Omental fat pad (tissue), 4 donors: ENCODE results near the gene SPACA4. TPM values are rescaled to one million over a fixed set of nuclear protein-coding genes. Genes with fewer than 3 reads are reported as not detected.

Source experiments
- ATAC-seq: fragments of 150-250 bp; one replicate; pipeline ENCODE4 v1.9.1; 2016; ENCODE audit warnings: mild to moderate bottlenecking, moderate library complexity; ENCODE audit not compliant: low FRiP score
- DNase-seq: peaks from one replicate; pipeline ENCODE4 v3.0.0-alpha.2; 2019; ENCODE audit warnings: low spot score
- CTCF ChIP-seq, 3 donors: fragments of 450-650 bp; IDR thresholded peaks; one replicate each; pipeline ENCODE4 v1.5.1; 2016 to 2017; ENCODE audit warnings: antibody characterized with exemption in 3 of 3, mild to moderate bottlenecking in 3 of 3, moderate library complexity in 2 of 3
- total RNA-seq, 4 donors: library from RNA; depleted of rRNA; stranded (reverse); fragments of >200 nt; gene quantifications; one replicate each; pipeline ENCODE4 v1.1.0, GENCODE V29; 2016

The SPACA4 gene
- total RNA-seq, 4 donors from 2014 or later: not detected

GRCh38 chr19:48656840-48657474, 50.4 kb downstream of the SPACA4 start:
- DNase-seq: no peak
- TF ChIP-seq CTCF (IDR thresholded peaks at IDR 0.05): no peak
- ATAC-seq: peak; percentile 80

Other genes starting within 250 kb of the SPACA4 start
- 10 to 100 TPM in 1 of 4 donors, 1 to 10 TPM in 3; 2.0 to 11.5 (median 5.1) TPM for gene TMEM143, start 242.8 kb upstream of the SPACA4 start, total RNA-seq
- not detected for gene SYNGR4, start 242.4 kb upstream of the SPACA4 start, total RNA-seq
- gene KDELR1, start 215.2 kb upstream of the SPACA4 start, total RNA-seq: 100 to 1,000 TPM in 1 of 4 donors, 10 to 100 TPM in 3; 72.2 to 102 (median 75.3) TPM
- under 1 TPM; 0.12 to 0.63 (median 0.33) TPM for gene GRIN2D, start 213.1 kb upstream of the SPACA4 start, total RNA-seq
- 10 to 100 TPM; 19.5 to 90.5 (median 31.5) TPM for gene GRWD1, start 160.8 kb upstream of the SPACA4 start, total RNA-seq
- gene KCNJ14, start 151.2 kb upstream of the SPACA4 start, total RNA-seq: 1 to 10 TPM in 2 of 4 donors, under 1 TPM in 2; 0.56 to 2.2 (median 1.1) TPM
- gene CYTH2, start 137.4 kb upstream of the SPACA4 start, total RNA-seq: 10 to 100 TPM; 19.2 to 49.7 (median 26.8) TPM
- gene LMTK3, start 94.9 kb upstream of the SPACA4 start, total RNA-seq: under 1 TPM; 0.12 to 0.47 (median 0.39) TPM
- not detected for gene SULT2B1, start 54.6 kb upstream of the SPACA4 start, total RNA-seq
- gene FAM83E, start 8.3 kb downstream of the SPACA4 start, total RNA-seq: 1 to 10 TPM in 1 of 4 donors, under 1 TPM in 1, not detected in 2; 0.47 to 1.3 TPM
- 1,000 to 10,000 TPM; 1,539 to 2,303 (median 1,904) TPM for gene RPL18, start 12.4 kb downstream of the SPACA4 start, total RNA-seq
- 10 to 100 TPM in 2 of 4 donors, 1 to 10 TPM in 2; 6.0 to 16.2 (median 9.5) TPM for gene SPHK2, start 12.8 kb downstream of the SPACA4 start, total RNA-seq
- 10 to 100 TPM in 1 of 4 donors, 1 to 10 TPM in 3; 2.6 to 12.6 (median 5.2) TPM for gene DBP, start 30.6 kb downstream of the SPACA4 start, total RNA-seq
- 10 to 100 TPM in 1 of 4 donors, 1 to 10 TPM in 3; 1.9 to 12.7 (median 5.7) TPM for gene CA11, start 39.4 kb downstream of the SPACA4 start, total RNA-seq
- gene NTN5, start 66.3 kb downstream of the SPACA4 start, total RNA-seq: under 1 TPM in 1 of 4 donors, not detected in 3; 0.47 TPM
- under 1 TPM in 2 of 4 donors, not detected in 2; 0.24 to 0.28 TPM for gene FUT2, start 89.2 kb downstream of the SPACA4 start, total RNA-seq
- 1 to 10 TPM in 2 of 4 donors, under 1 TPM in 2; 0.36 to 3.0 (median 1.0) TPM for gene MAMSTR, start 113.0 kb downstream of the SPACA4 start, total RNA-seq
- 10 to 100 TPM; 11.3 to 60.8 (median 32.4) TPM for gene RASIP1, start 133.9 kb downstream of the SPACA4 start, total RNA-seq
- gene IZUMO1, start 140.2 kb downstream of the SPACA4 start, total RNA-seq: 1 to 10 TPM in 3 of 4 donors, not detected in 1; 1.3 to 2.5 (median 1.3) TPM
- 1 to 10 TPM; 2.2 to 7.1 (median 5.3) TPM for gene FUT1, start 145.9 kb downstream of the SPACA4 start, total RNA-seq
- gene FGF21, start 148.8 kb downstream of the SPACA4 start, total RNA-seq: not detected
- gene BCAT2, start 204.3 kb downstream of the SPACA4 start, total RNA-seq: 10 to 100 TPM; 20.5 to 65.3 (median 37.2) TPM
- gene HSD17B14, start 229.7 kb downstream of the SPACA4 start, total RNA-seq: 10 to 100 TPM; 11.0 to 19.3 (median 13.0) TPM